HCT116 (cell line): ENCODE data around the gene COL23A1. TPM values are rescaled to one million over a fixed set of nuclear protein-coding genes. Genes with fewer than 3 reads are reported as not detected.

Experiments
- ATAC-seq: fragments of 200-7000 bp; cut with Tn5 transposase; 2 replicates; pipeline ENCODE4 v1.9.1; 2020; ENCODE audit warnings: mild to moderate bottlenecking, moderate library complexity
- BruUV-seq: library from RNA; stranded (reverse); fragments of 400-500 nt; replicated peaks from 2 replicates; lab custom pipeline; 2021; lab: Mats Ljungman, UMichigan
- CTCF ChIA-PET: fragments of 300-600 bp; sonication (Branson Sonifier 250); formaldehyde crosslinking; loops from one replicate; lab custom pipeline; 2021; ENCODE audit warnings: antibody characterized with exemption; lab: Charles Lee
- POLR2A ChIA-PET: fragments of 300-600, 350-600 bp; sonication (Branson Sonifier 250); formaldehyde crosslinking; loops from one replicate; lab custom pipeline; 2021; ENCODE audit warnings: antibody characterized with exemption; lab: Charles Lee
- RAD21 ChIA-PET, 2 experiments: fragments of 300-600 bp; sonication (Branson Sonifier 250); formaldehyde crosslinking; loops; one replicate each; lab custom pipeline; 2023; ENCODE audit warnings: low total read pairs in 2 of 2; ENCODE audit not compliant: uncharacterized antibody in 2 of 2, unreplicated experiment in 2 of 2, low non-redundant PET in 1 of 2; lab: Charles Lee
- DNase-seq: peaks from one replicate; pipeline ENCODE4 v3.0.0-alpha.2; 2010; ENCODE audit warnings: low read depth, low spot score
- H2AFZ ChIP-seq: fragments of 200-600 bp; shearing (Covaris generic), sonication (generic); 2 replicates; pipeline ENCODE4 v1.6.1; 2017; ENCODE audit warnings: low read depth, mixed run types, mixed read lengths, antibody characterized with exemption, low read length; ENCODE audit not compliant: poor library complexity, severe bottlenecking
- H3K27ac ChIP-seq: 2 replicates; pipeline ENCODE4 v1.5.1; 2012; ENCODE audit warnings: low read depth, low read length
- H3K27me3 ChIP-seq: fragments of 200-600 bp; sonication (generic); 2 replicates; pipeline ENCODE4 v1.6.1; 2016; ENCODE audit warnings: mixed run types, low read length, mixed read lengths; ENCODE audit not compliant: insufficient read depth
- H3K36me3 ChIP-seq, 2 experiments: fragments of 200-500 bp in 1 of 2; fragments of 200-600 bp in 1 of 2; sonication (Bioruptor generic) in 1 of 2; sonication (generic) in 1 of 2; 2 replicates each; pipeline versions ENCODE4 v1.5.1 to v1.6.1; 2014 to 2016; ENCODE audit warnings: low read length in 2 of 2, inconsistent platforms in 1 of 2, mixed read lengths in 1 of 2, mixed run types in 1 of 2; ENCODE audit not compliant: insufficient read depth in 2 of 2, control insufficient read depth in 1 of 2
- H3K4me1 ChIP-seq, 2 experiments: fragments of 200-600 bp in 1 of 2; sonication (generic) in 1 of 2; 2 replicates each; pipeline versions ENCODE4 v1.5.1 to v1.6.1; 2012 to 2017; ENCODE audit warnings: low read length in 2 of 2, inconsistent platforms in 1 of 2, mild to moderate bottlenecking in 1 of 2, mixed read lengths in 1 of 2, mixed run types in 1 of 2, moderate library complexity in 1 of 2; ENCODE audit not compliant: insufficient read depth in 2 of 2, control insufficient read depth in 1 of 2
- H3K4me2 ChIP-seq: fragments of 200-600 bp; sonication (generic); 2 replicates; pipeline ENCODE4 v1.6.1; 2017; ENCODE audit warnings: mixed run types, low read length, mixed read lengths
- H3K4me3 ChIP-seq, 2 experiments: fragments of 200-600 bp in 1 of 2; sonication (generic) in 1 of 2; replicated peaks in 1 of 2; 2 replicates each; pipeline ENCODE4 v1.5.1; 2011 to 2016; ENCODE audit warnings: low read length in 2 of 2, control low read depth in 1 of 2, low read depth in 1 of 2, mild to moderate bottlenecking in 1 of 2, mixed read lengths in 1 of 2, mixed run types in 1 of 2
- H3K79me2 ChIP-seq: fragments of 200-600 bp; sonication (generic); 2 replicates; pipeline ENCODE4 v1.6.1; 2017; ENCODE audit warnings: mild to moderate bottlenecking, mixed run types, low read length, moderate library complexity, mixed read lengths; ENCODE audit not compliant: insufficient read depth
- H3K9ac ChIP-seq: fragments of 200-600 bp; sonication (generic); 2 replicates; pipeline ENCODE4 v1.6.1; 2016; ENCODE audit warnings: low read length, mixed read lengths
- H3K9me2 ChIP-seq: fragments of 200-600 bp; sonication (generic), shearing (Covaris generic); 2 replicates; pipeline ENCODE4 v1.6.1; 2017; ENCODE audit warnings: mixed run types, mild to moderate bottlenecking, moderate library complexity; ENCODE audit not compliant: insufficient read depth
- H3K9me3 ChIP-seq, 2 experiments: fragments of 200-500 bp in 1 of 2; fragments of 200-600 bp in 1 of 2; sonication (Bioruptor generic) in 1 of 2; sonication (generic) in 1 of 2; 2 replicates each; pipeline ENCODE4 v1.6.1; 2014 to 2017; ENCODE audit warnings: low read length in 2 of 2, mixed read lengths in 2 of 2, inconsistent platforms in 1 of 2, low read depth in 1 of 2, mild to moderate bottlenecking in 1 of 2, mixed run types in 1 of 2, moderate library complexity in 1 of 2; ENCODE audit not compliant: control insufficient read depth in 1 of 2, insufficient read depth in 1 of 2
- H4K20me1 ChIP-seq: fragments of 200-600 bp; sonication (generic), shearing (Covaris generic); 2 replicates; pipeline ENCODE4 v1.6.1; 2017; ENCODE audit warnings: mixed run types, mild to moderate bottlenecking, moderate library complexity; ENCODE audit not compliant: insufficient read depth
- ATF3 ChIP-seq: IDR thresholded peaks from 2 replicates; pipeline ENCODE4 v1.6.1; 2012
- CBX3 ChIP-seq: IDR thresholded peaks from 2 replicates; pipeline ENCODE4 v1.6.1; 2012; ENCODE audit warnings: low read depth
- CEBPB ChIP-seq: IDR thresholded peaks from 2 replicates; pipeline ENCODE4 v1.6.1; 2012; ENCODE audit warnings: low read depth
- CTCF ChIP-seq, 3 experiments: fragments of 200-600 bp in 1 of 3; sonication (generic) in 1 of 3; IDR thresholded peaks in 2 of 3; conservative IDR thresholded peaks in 1 of 3; 2 replicates each; pipeline ENCODE4 v1.5.1; 2012 to 2017; ENCODE audit warnings: low read depth in 2 of 3, low read length in 2 of 3, antibody characterized with exemption in 1 of 3, borderline replicate concordance in 1 of 3, control low read depth in 1 of 3, mild to moderate bottlenecking in 1 of 3, mixed read lengths in 1 of 3, mixed run types in 1 of 3, moderate library complexity in 1 of 3; ENCODE audit not compliant: insufficient read depth in 1 of 3
- EGR1 ChIP-seq: IDR thresholded peaks from 2 replicates; pipeline ENCODE4 v1.6.1; 2012; ENCODE audit warnings: low read depth
- EZH2phosphoT487 ChIP-seq: fragments of 200-600 bp; IDR thresholded peaks from 2 replicates; pipeline ENCODE4 v1.6.1; 2018; ENCODE audit warnings: antibody characterized with exemption, borderline replicate concordance
- FOSL1 ChIP-seq: IDR thresholded peaks from 2 replicates; pipeline ENCODE4 v1.6.1; 2012; ENCODE audit warnings: low read depth
- MAX ChIP-seq: IDR thresholded peaks from 2 replicates; pipeline ENCODE4 v1.6.1; 2012
- POLR2A ChIP-seq: IDR thresholded peaks from 2 replicates; pipeline ENCODE4 v1.7.0; 2011; ENCODE audit warnings: borderline replicate concordance; ENCODE audit not compliant: insufficient read depth, insufficient read length; ENCODE audit errors: extremely low read depth
- REST ChIP-seq: IDR thresholded peaks from 2 replicates; pipeline ENCODE4 v1.6.1; 2012; ENCODE audit warnings: low read depth
- SIN3A ChIP-seq: IDR thresholded peaks from 2 replicates; pipeline ENCODE4 v1.6.1; 2012; ENCODE audit warnings: low read depth
- SP1 ChIP-seq: IDR thresholded peaks from 2 replicates; pipeline ENCODE4 v1.6.1; 2012; ENCODE audit warnings: low read depth
- SRF ChIP-seq: IDR thresholded peaks from 2 replicates; pipeline ENCODE4 v1.6.1; 2012; ENCODE audit warnings: low read depth
- TCF7L2 ChIP-seq: IDR thresholded peaks from 2 replicates; pipeline ENCODE4 v1.7.0; 2011; ENCODE audit warnings: borderline replicate concordance, inconsistent platforms; ENCODE audit not compliant: insufficient read depth, insufficient read length; ENCODE audit errors: extremely low read depth
- YY1 ChIP-seq: IDR thresholded peaks from 2 replicates; pipeline ENCODE4 v1.6.1; 2011; ENCODE audit warnings: low read length, low read depth, moderate library complexity, mild to moderate bottlenecking; ENCODE audit not compliant: insufficient replicate concordance; ENCODE audit errors: extremely low read depth
- ZBTB33 ChIP-seq: IDR thresholded peaks from 2 replicates; pipeline ENCODE4 v1.6.1; 2011; ENCODE audit warnings: mild to moderate bottlenecking, low read length, moderate library complexity; ENCODE audit not compliant: insufficient replicate concordance; ENCODE audit errors: extremely low read depth
- ZFX ChIP-seq: fragments of 450-650 bp; IDR thresholded peaks from 2 replicates; pipeline ENCODE4 v1.6.1; 2017
- ZNF274 ChIP-seq: fragments of 200-500 bp; sonication (Bioruptor generic); IDR thresholded peaks from 2 replicates; pipeline ENCODE4 v1.6.1; 2014; ENCODE audit warnings: mild to moderate bottlenecking, low read depth, low read length, inconsistent platforms
- intact Hi-C: fragments of 100-400 bp; cut with micrococcal nuclease; formaldehyde crosslinking; loops from 2 replicates; pipeline ENCODE4 v1.10.0; 2022
- total RNA-seq: library from RNA; stranded (reverse); gene quantifications from one replicate; pipeline ENCODE4 v1.2.1, GENCODE V29; 2021; ENCODE audit not compliant: unreplicated experiment

Gene COL23A1
- total RNA-seq, 1 experiment from 2014 or later = not detected

GRCh38 chr5:178238711-178239592 lies 351.2 kb downstream of the COL23A1 start:
- RAD21 ChIA-PET = no interaction called here
- POLR2A ChIA-PET = no interaction called here
- H3K4me3 ChIP-seq = no peak overlapping the region
- intact Hi-C loops = loop anchor here (5.0 kb wide), 1 partner anchor 313 kb away; no protein-coding TSS in a partner anchor
- H2AFZ ChIP-seq = no peak overlapping the region
- ATAC-seq = no peak
- no peaks in the 10 kb centered on the region for H3K79me2 ChIP-seq
- no peaks in the 10 kb centered on the region for H4K20me1 ChIP-seq
- no TSS peak for BruUV-seq
- H3K9me3 ChIP-seq = no peaks in the 10 kb centered on the region
- no peak overlapping the region for H3K27ac ChIP-seq
- TF ChIP-seq CEBPB = no peak
- no peak for TF ChIP-seq ATF3
- TF ChIP-seq CTCF (IDR thresholded peaks at IDR 0.05 in 2 of 3, conservative IDR thresholded peaks at IDR 0.05 in 1 of 3; ENCODE audit: borderline replicate concordance in 1 of 3, insufficient read depth in 1 of 3, low read depth in 2 of 3, low read length in 2 of 3) = no peak
- TF ChIP-seq SRF = no peak
- no peak for TF ChIP-seq EGR1
- TF ChIP-seq POLR2A = no peak
- no peak for TF ChIP-seq ZNF274
- no peak for TF ChIP-seq YY1
- TF ChIP-seq SIN3A = no peak
- TF ChIP-seq ZBTB33 = no peak
- TF ChIP-seq REST = no peak
- no peak for TF ChIP-seq ZFX
- no peak for TF ChIP-seq FOSL1
- TF ChIP-seq SP1 = no peak
- no peak for TF ChIP-seq MAX
- no peak for TF ChIP-seq EZH2phosphoT487
- TF ChIP-seq CBX3 = no peak
- no peak for TF ChIP-seq TCF7L2
- no peak overlapping the region for H3K9ac ChIP-seq
- no peaks in the 10 kb centered on the region for H3K9me2 ChIP-seq
- H3K4me1 ChIP-seq = peaks cover 0 to 5% of the 10 kb centered on the region in 2 experiments; a peak in 2 of 4 replicates
- no peak overlapping the region for H3K4me2 ChIP-seq
- no peaks in the 10 kb centered on the region for H3K36me3 ChIP-seq
- no peaks in the 10 kb centered on the region for H3K27me3 ChIP-seq
- no peak for DNase-seq
- CTCF ChIA-PET = no interaction called here
